ENCODE results near the gene COL6A1. TPM values are rescaled to one million over a fixed set of nuclear protein-coding genes. Genes with fewer than 3 reads are reported as not detected.

COL6A1 gene
- total RNA-seq, 2 experiments from 2014 or later, result 5.2 to 5.5 TPM

Other genes with a start within 250 kb of the COL6A1 start
- gene COL6A2, start 116.3 kb downstream of the COL6A1 start, total RNA-seq, result 10 to 100 TPM; 12.7 to 13.9 TPM
- under 1 TPM in 1 of 2 experiments, not detected in 1; 0.23 TPM for gene FTCD, start 173.8 kb downstream of the COL6A1 start, total RNA-seq
- 1 to 10 TPM; 5.0 to 5.9 TPM for gene SPATC1L, start 202.7 kb downstream of the COL6A1 start, total RNA-seq
- gene LSS, start 247.0 kb downstream of the COL6A1 start, total RNA-seq, result 10 to 100 TPM; 19.2 to 20.1 TPM